K562 (cell line): ENCODE results near the gene YEATS2.

Experiments used
- CTCF ChIP-seq, 3 experiments: IDR thresholded peaks in 2 of 3; conservative IDR thresholded peaks in 1 of 3; 2 replicates each; pipeline ENCODE4 v1.5.1; 2011 to 2012; ENCODE audit warnings: low read length in 3 of 3, mild to moderate bottlenecking in 3 of 3, control low read depth in 2 of 3, improper control_type of control experiment in 1 of 3, inconsistent platforms in 1 of 3, low read depth in 1 of 3, mixed read lengths in 1 of 3, moderate library complexity in 1 of 3; ENCODE audit not compliant: insufficient read depth in 2 of 3
- EP300 ChIP-seq: IDR thresholded peaks from 2 replicates; pipeline ENCODE4 v1.6.1; 2012; ENCODE audit warnings: low read length, improper control_type of control experiment
- FOXA1 ChIP-seq: fragments of 450-650 bp; IDR thresholded peaks from 2 replicates; pipeline ENCODE4 v1.6.1; 2016; ENCODE audit warnings: mild to moderate bottlenecking, borderline replicate concordance
- GATAD2A ChIP-seq: fragments of 450-650 bp; IDR thresholded peaks from 2 replicates; pipeline ENCODE4 v1.6.1; 2017
- GTF2F1 ChIP-seq: IDR thresholded peaks from 2 replicates; pipeline ENCODE4 v1.6.1; 2011; ENCODE audit warnings: low read depth, low read length, improper control_type of control experiment
- HNRNPLL ChIP-seq: fragments of 200-400 bp; formaldehyde crosslinking; IDR thresholded peaks from 2 replicates; pipeline ENCODE4 v1.6.1; 2017; ENCODE audit warnings: low read length, low read depth, mild to moderate bottlenecking; ENCODE audit not compliant: poor library complexity, severe bottlenecking
- JUN ChIP-seq, 2 experiments: sonication (generic) in 1 of 2; formaldehyde crosslinking in 1 of 2; IDR thresholded peaks; 2 replicates each; pipeline versions ENCODE4 v1.6.1 to v1.8.0; 2012 to 2022; ENCODE audit warnings: borderline replicate concordance in 2 of 2, mild to moderate bottlenecking in 2 of 2, improper control_type of control experiment in 1 of 2, low read depth in 1 of 2, low read length in 1 of 2, missing genetic modification reagents in 1 of 2
- ZHX1 ChIP-seq: fragments of 150-350 bp; conservative IDR thresholded peaks from 2 replicates; pipeline ENCODE4 v1.6.1; 2014; ENCODE audit warnings: low read length
- ZNF121 ChIP-seq: sonication (generic); formaldehyde crosslinking; conservative IDR thresholded peaks from 2 replicates; pipeline ENCODE4 v1.8.0; 2022; ENCODE audit warnings: missing genetic modification reagents
- TF ChIP-seq, protein P1 (sequence below): sonication (generic); formaldehyde crosslinking; IDR thresholded peaks from 2 replicates; pipeline ENCODE4 v1.5.0; 2020; ENCODE audit warnings: missing genetic modification reagents

GRCh38 chr3:183839751-183840150 lies 142.2 kb downstream of the YEATS2 start:
- TF ChIP-seq CTCF (IDR thresholded peaks at IDR 0.05 in 2 of 3, conservative IDR thresholded peaks at IDR 0.05 in 1 of 3; ENCODE audit: insufficient read depth in 2 of 3, low read depth in 1 of 3, low read length in 3 of 3) (no peak), FOXA1 (no peak), JUN (IDR thresholded peaks at IDR 0.05; ENCODE audit: borderline replicate concordance, low read depth, low read length) (no peak), JUN (CRISPR knock-in tag; IDR thresholded peaks at IDR 0.05; ENCODE audit: borderline replicate concordance) (no peak), GTF2F1 (no peak), GATAD2A (no peak), ZNF121 (CRISPR knock-in tag) (no peak), ZHX1 (no peak), HNRNPLL (no peak), EP300 (no peak)
- TF ChIP-seq, protein P1, sequence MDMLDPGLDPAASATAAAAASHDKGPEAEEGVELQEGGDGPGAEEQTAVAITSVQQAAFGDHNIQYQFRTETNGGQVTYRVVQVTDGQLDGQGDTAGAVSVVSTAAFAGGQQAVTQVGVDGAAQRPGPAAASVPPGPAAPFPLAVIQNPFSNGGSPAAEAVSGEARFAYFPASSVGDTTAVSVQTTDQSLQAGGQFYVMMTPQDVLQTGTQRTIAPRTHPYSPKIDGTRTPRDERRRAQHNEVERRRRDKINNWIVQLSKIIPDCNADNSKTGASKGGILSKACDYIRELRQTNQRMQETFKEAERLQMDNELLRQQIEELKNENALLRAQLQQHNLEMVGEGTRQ (CRISPR knock-in tag), result no peak
